SJCRH30 (cell line): Measurements from ENCODE around the gene DSCAM. TPM values are rescaled to one million over a fixed set of nuclear protein-coding genes. Genes with fewer than 3 reads are reported as not detected.

ENCODE experiments used
- DNase-seq, 2 experiments: peaks; one replicate each; pipeline ENCODE4 v3.0.0-alpha.2; 2015 to 2020
- H3K27ac ChIP-seq: fragments of 250-450 bp; sonication (Bioruptor Pico); 2 replicates; pipeline ENCODE4 v1.5.1; 2020; ENCODE audit warnings: mild to moderate bottlenecking, moderate library complexity
- H3K27me3 ChIP-seq: fragments of 250-450 bp; sonication (Bioruptor Pico); 2 replicates; pipeline ENCODE4 v1.5.1; 2020; ENCODE audit warnings: mild to moderate bottlenecking, moderate library complexity
- H3K36me3 ChIP-seq: fragments of 250-450 bp; sonication (Bioruptor Pico); 2 replicates; pipeline ENCODE4 v1.5.1; 2020; ENCODE audit warnings: mild to moderate bottlenecking, moderate library complexity
- H3K4me1 ChIP-seq: fragments of 250-450 bp; sonication (Bioruptor Pico); 2 replicates; pipeline ENCODE4 v1.5.1; 2020; ENCODE audit warnings: mild to moderate bottlenecking, moderate library complexity
- H3K4me3 ChIP-seq: fragments of 250-450 bp; sonication (Bioruptor Pico); 2 replicates; pipeline ENCODE4 v1.5.1; 2020; ENCODE audit warnings: mild to moderate bottlenecking, moderate library complexity
- H3K9me3 ChIP-seq: fragments of 250-450 bp; sonication (Bioruptor Pico); replicated peaks from 2 replicates; pipeline ENCODE4 v1.5.1; 2020; ENCODE audit warnings: mild to moderate bottlenecking, moderate library complexity
- total RNA-seq: library from RNA; depleted of rRNA; stranded (reverse); fragments of >200 nt; shearing (Covaris generic); gene quantifications from 2 replicates; pipeline ENCODE4 v1.2.3, GENCODE V29; 2014

DSCAM gene
- total RNA-seq, 1 experiment from 2014 or later, result 0.02 TPM

DNA sequence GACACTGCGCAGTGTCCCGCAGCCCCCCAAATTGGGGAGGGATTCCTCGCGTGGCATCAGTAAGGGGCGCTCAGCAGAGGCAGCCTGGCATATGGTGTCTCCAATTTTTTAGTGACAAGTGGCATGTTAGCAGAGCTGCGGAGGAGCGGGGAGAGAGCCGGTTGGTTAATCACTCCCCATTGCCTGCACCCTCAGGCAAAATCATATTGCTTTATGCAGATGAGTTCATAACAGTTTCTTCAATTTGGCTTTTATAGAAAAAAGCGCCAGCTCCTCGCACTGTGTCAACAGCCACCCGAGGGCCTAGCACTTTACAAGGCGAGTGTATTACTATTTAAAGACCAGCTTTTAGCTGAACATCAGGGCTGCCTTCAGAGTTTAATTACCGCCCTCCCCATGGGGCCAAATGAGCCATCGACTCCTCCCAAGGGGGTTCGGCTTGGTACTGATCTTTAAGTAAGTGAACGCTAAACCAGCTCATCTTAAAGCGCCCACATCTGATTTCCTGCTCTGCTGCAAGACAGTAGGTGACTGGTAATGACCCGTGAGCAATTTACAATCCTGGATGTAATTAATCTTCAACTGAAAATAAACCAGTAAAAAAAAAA lies 298.9 kb downstream of the DSCAM start:
- H3K27ac ChIP-seq, result no peak overlapping the region
- DNase-seq, result no peak
- H3K27me3 ChIP-seq, result no peaks in the 10 kb centered on the region
- no peaks in the 10 kb centered on the region for H3K36me3 ChIP-seq
- no peaks in the 10 kb centered on the region for H3K9me3 ChIP-seq
- H3K4me3 ChIP-seq, result no peak overlapping the region
- no peaks in the 10 kb centered on the region for H3K4me1 ChIP-seq

DNA sequence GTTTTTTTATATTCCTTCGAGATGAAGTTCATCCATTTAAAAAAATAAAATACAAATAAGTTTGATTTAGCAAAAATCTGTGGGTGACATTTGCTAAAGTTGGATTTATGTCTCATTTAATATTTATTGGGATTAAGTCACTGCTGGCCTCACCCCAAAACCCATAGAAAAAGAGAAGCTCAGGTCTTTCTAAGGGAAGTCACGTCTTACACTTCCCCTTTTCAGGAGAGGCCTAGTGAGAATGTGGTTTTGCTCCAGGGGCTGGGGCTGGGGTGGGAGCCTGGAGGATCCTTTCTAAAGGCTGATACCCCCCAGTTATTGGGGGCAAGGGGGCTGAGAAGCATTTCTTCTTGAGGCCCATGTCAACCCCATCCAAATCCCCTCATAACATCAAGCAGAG lies 300.3 kb downstream of the DSCAM start:
- no peaks in the 10 kb centered on the region for H3K27me3 ChIP-seq
- no peaks in the 10 kb centered on the region for H3K9me3 ChIP-seq
- H3K27ac ChIP-seq, result no peak overlapping the region
- H3K4me1 ChIP-seq, result no peaks in the 10 kb centered on the region
- H3K4me3 ChIP-seq, result no peak overlapping the region
- no peak for DNase-seq
- H3K36me3 ChIP-seq, result no peaks in the 10 kb centered on the region

DNA sequence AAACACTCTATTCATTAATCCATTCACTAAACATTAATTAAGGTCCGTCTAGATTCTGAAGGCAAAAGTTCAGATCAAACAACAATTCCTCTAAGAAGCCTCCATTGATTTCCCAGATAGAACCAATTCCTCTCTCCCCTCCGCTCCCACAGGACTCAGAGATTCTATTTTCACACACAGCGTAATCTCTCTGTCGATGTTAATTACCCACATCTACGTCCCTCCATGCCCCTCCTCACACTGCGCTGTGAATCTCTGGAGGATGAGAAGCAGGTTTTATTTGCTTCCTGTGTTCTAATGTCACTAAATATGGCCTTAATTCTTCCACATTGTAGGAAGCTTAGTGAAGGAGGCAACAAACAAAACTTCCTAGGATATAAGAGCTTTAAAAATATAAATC lies 306.7 kb downstream of the DSCAM start:
- no peaks in the 10 kb centered on the region for H3K9me3 ChIP-seq
- no peak overlapping the region for H3K4me3 ChIP-seq
- no peak for DNase-seq
- no peaks in the 10 kb centered on the region for H3K4me1 ChIP-seq
- no peak overlapping the region for H3K27ac ChIP-seq
- H3K36me3 ChIP-seq, result no peaks in the 10 kb centered on the region
- no peaks in the 10 kb centered on the region for H3K27me3 ChIP-seq

DNA sequence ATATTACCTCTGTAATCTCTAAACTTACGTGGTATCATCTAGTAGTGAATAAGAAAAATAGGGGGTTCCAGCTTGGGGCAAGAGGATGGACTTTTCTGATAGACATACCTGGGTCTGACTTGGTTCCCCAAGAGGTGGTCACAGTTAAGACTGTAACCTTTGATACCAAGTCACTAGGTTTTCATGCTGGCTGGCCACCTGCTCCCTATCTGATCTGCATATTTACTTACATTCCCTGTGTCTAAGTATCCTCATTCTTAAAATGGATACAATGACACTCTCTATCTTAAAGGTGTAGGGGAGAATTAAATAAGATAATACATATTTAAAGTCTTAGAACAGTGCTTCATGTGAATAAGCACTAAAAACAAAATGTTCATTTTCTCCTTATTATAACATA lies 312.1 kb downstream of the DSCAM start:
- no peaks in the 10 kb centered on the region for H3K9me3 ChIP-seq
- no peak overlapping the region for H3K4me3 ChIP-seq
- DNase-seq, result no peak
- H3K27ac ChIP-seq, result no peak overlapping the region
- no peaks in the 10 kb centered on the region for H3K27me3 ChIP-seq
- no peaks in the 10 kb centered on the region for H3K36me3 ChIP-seq
- H3K4me1 ChIP-seq, result no peaks in the 10 kb centered on the region

DNA sequence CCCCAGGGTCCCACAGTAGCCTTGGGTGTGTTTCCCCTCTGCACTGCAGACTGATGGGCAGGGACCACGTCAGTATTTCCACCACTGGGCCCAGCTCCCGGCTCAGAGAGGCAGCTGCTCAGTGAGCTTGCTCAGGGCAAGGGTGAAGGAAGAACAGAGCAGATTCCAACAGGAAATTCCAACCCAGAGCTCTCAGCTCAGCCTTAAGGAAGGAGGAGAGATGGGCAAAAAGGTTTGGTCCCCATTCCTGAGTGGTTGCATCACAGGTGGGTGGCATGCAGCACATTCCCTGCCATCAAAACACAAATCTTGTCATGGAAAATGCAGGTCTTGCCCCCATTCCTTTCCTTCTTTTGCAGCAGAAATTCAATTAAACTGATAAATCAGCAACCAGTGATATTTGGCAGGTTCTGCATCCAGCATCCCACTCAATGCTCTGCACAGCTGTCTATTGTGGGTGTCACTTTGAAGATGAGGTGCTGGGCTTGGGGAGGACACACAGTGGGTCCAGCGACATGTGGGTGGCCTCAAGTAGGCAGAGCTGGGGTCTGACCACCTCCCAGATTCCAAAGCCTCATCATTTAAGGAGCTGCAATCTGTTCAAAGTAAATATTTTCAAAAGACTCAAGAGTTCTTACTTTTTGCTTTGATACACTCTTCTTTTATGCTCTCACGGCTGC lies 315.4 kb downstream of the DSCAM start:
- H3K36me3 ChIP-seq, result no peaks in the 10 kb centered on the region
- H3K27ac ChIP-seq, result no peak overlapping the region
- DNase-seq, result no peak
- H3K9me3 ChIP-seq, result no peaks in the 10 kb centered on the region
- no peaks in the 10 kb centered on the region for H3K27me3 ChIP-seq
- H3K4me1 ChIP-seq, result no peaks in the 10 kb centered on the region
- no peak overlapping the region for H3K4me3 ChIP-seq

DNA sequence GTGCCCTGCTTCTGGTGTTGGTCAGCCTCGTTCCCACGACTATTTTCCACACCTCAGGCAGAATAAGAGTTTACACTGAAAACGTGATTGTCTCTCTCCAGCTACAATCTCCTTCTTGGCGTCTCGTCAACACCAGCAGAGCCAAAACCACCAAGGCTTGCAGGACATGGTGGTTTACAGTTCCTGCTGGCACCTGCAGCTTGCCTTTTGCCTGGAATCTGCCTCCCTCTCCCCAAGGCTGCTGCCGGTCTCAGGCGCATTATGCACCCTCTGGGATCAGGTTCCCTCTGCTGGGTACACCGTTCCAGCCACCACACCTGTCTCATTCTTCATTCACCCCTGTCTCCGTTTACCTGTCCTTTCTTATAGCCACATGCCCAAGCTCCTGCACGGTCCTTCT lies 315.9 kb downstream of the DSCAM start:
- DNase-seq, result no peak
- Histone ChIP-seq H3K27me3 (no peaks in the 10 kb centered on the region), H3K4me3 (no peak overlapping the region), H3K36me3 (no peaks in the 10 kb centered on the region), H3K27ac (no peak overlapping the region), H3K4me1 (no peaks in the 10 kb centered on the region), H3K9me3 (no peaks in the 10 kb centered on the region)

DNA sequence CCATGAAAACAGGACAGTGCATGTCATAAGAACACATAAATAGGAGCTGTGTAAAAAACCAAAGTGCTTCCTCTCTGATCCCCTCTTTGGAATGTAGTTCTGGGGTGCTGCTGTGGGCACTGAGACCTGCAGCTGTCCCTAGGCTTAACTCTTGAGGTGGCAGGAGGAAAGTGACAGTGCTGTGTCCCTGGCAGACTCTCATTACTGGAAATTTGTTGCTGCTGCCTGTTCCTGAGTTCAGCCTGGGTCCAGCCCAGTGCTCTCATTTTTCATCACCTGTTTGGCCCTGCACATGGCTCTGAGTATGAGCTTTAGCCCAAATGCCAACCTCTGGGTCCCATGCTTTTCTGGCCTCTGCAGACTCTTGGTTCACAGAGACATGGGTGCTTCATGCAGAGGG lies 329.3 kb downstream of the DSCAM start:
- no peak overlapping the region for H3K27ac ChIP-seq

DNA sequence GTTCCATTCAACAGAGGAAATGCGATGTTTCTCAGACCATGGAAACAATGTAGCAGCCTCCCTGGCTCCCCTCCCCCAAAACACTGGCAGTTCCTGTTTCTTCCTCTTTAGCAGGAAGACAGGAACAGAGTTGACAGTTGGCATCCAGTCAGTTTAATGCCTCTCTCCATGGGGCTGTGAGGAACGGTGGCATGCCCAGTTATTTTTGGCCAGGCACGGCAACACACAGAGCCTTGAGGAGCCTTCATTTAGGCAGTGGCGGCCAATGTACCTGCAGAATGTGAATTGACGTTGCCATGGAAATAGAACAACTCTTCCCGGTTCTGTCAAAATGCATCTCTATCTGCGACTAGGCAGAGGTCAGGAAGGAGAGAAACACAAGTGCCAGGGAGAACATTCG lies 330.6 kb downstream of the DSCAM start:
- Histone ChIP-seq H3K27ac (no peak overlapping the region), H3K4me3 (no peak overlapping the region), H3K9me3 (no peaks in the 10 kb centered on the region), H3K4me1 (no peaks in the 10 kb centered on the region), H3K36me3 (no peaks in the 10 kb centered on the region), H3K27me3 (no peaks in the 10 kb centered on the region)
- no peak for DNase-seq

More for the DNA sequence above, 329.3 kb downstream of the DSCAM start:
- Histone ChIP-seq H3K9me3 (no peaks in the 10 kb centered on the region), H3K36me3 (no peaks in the 10 kb centered on the region), H3K4me3 (no peak overlapping the region), H3K4me1 (no peaks in the 10 kb centered on the region), H3K27me3 (0 out of 2 replicates have a peak, but pooled peaks cover 3% of the 10 kb centered on the region)
- DNase-seq, result no peak

DNA sequence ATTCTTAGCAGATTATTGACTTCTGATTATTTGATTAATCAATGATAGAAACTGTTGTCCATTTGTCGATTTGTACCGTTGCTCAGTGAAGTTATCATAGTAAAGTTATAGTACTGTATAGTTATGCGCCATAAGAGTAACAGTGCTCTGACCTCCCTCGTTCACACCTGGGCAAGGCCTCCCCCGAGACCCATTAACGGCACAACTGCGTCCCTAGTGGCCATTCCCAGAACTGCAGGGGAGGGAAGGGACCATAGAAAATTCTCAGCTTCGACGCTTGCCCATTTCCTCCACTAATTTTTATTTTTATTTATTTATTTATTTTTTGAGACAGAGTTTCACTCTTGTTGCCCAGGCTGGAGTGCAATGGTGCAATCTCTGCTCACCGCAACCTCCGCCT lies 334.4 kb downstream of the DSCAM start:
- H3K27me3 ChIP-seq, result no peaks in the 10 kb centered on the region
- no peaks in the 10 kb centered on the region for H3K9me3 ChIP-seq
- peak; percentile 15 to 61 for DNase-seq
- no peak overlapping the region for H3K4me3 ChIP-seq
- H3K36me3 ChIP-seq, result no peaks in the 10 kb centered on the region
- no peak overlapping the region for H3K27ac ChIP-seq
- no peaks in the 10 kb centered on the region for H3K4me1 ChIP-seq

DNA sequence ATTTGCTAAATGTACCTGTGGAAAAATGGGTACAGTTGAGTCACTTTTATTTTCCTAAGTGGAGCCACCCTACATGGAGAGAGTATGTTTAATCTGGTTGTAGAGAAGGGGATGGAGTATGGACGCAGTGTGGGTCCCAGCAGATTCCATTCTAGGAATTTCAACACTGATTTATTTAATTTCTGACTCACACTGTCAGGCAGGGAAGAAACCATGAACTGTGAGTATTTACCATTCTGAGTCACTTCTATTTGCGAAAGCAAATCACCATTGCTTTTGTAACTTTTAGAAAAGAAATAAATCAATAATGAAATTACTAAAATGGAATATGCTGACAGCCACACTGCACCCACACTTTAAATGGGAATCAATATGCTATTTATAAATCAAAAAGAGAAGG lies 339.0 kb downstream of the DSCAM start:
- Histone ChIP-seq H3K4me3 (no peak overlapping the region), H3K36me3 (no peaks in the 10 kb centered on the region), H3K4me1 (no peaks in the 10 kb centered on the region), H3K9me3 (no peaks in the 10 kb centered on the region), H3K27ac (no peak overlapping the region), H3K27me3 (no peaks in the 10 kb centered on the region)
- DNase-seq, result no peak

DNA sequence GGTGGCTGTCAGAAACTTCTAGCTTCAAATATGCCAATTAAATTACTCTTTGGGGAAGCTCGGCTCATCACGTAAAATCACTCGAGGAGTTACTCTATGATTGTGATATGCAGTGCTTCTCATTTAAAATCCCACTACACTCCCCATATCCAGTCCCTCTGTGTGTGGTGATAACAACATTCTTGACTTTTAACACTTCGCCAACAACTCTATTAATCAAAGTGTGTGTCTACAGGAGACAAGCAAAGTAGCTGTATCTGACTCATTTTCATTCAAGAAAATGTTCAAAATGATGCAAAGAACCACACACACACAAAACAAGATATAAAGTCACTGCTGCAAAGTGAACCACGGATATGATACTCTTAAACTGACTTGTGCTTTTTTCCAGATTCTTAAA lies 341.3 kb downstream of the DSCAM start:
- Histone ChIP-seq H3K36me3 (no peaks in the 10 kb centered on the region), H3K4me3 (no peak overlapping the region), H3K9me3 (no peaks in the 10 kb centered on the region), H3K27me3 (no peaks in the 10 kb centered on the region), H3K27ac (no peak overlapping the region), H3K4me1 (no peaks in the 10 kb centered on the region)
- DNase-seq, result no peak

DNA sequence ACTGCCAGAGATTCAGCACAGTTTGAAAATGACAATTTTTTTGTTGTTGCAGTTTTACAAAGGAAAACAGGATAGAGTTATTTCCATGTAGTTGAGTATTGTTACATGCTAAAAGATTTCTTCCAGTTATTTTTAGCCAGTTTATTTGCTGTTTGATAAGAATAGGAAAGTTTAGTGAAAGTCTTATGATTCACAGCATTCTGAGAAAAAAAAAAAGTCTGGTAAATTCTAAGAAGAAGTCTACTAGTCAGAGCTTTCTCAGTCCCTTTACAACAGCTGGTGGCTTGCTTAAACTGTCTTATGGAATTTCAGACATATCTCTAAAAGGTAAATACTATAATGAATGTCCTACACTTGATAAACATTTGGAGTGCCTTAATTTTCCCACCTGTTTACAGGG lies 341.7 kb downstream of the DSCAM start:
- no peaks in the 10 kb centered on the region for H3K27me3 ChIP-seq
- no peaks in the 10 kb centered on the region for H3K36me3 ChIP-seq
- no peaks in the 10 kb centered on the region for H3K4me1 ChIP-seq
- no peak overlapping the region for H3K4me3 ChIP-seq
- no peaks in the 10 kb centered on the region for H3K9me3 ChIP-seq
- H3K27ac ChIP-seq, result no peak overlapping the region
- DNase-seq, result no peak

DNA sequence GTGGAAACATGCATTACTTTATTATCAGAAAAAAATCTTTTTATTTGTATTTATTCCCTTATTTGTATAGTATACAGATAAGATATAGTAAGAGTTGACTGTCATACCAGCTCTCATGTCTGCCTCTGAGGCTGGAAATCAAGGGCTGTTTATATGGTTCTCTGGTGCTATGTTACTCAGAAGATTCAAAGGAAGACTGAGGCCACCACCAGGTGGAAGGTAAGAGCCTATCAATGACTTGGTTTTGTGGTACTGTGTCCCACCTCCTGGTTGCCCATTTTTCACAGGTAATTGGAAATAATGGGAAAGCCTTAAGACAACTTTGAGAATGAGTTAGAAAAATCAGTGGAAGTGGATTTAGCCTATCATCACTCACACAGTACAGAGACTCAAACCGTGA lies 342.1 kb downstream of the DSCAM start:
- Histone ChIP-seq H3K36me3 (no peaks in the 10 kb centered on the region), H3K27ac (no peak overlapping the region), H3K4me1 (no peaks in the 10 kb centered on the region), H3K4me3 (no peak overlapping the region), H3K9me3 (no peaks in the 10 kb centered on the region), H3K27me3 (no peaks in the 10 kb centered on the region)
- DNase-seq, result no peak

DNA sequence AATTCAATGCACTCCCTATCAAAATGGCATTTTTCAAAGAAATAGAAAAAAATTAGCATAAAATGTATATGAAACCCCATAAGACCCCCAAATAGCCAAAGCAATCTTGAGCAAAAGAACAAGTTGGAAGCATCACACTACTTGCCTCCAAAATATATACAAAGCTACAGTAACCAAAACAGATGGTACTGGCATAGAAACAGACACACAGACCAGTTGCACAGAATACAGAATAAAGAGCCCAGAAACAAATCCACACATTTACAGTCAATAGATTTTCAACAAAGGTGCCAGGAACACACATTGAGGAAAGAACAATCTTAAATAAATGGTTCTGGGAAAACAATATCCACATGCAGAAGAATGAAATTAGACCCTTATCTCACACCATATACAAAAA lies 350.8 kb downstream of the DSCAM start:
- H3K9me3 ChIP-seq, result no peaks in the 10 kb centered on the region
- H3K27me3 ChIP-seq, result no peaks in the 10 kb centered on the region; the same call in 1 of the 2 replicates
- H3K4me3 ChIP-seq, result no peak overlapping the region
- H3K36me3 ChIP-seq, result no peaks in the 10 kb centered on the region
- H3K27ac ChIP-seq, result no peak overlapping the region
- no peak for DNase-seq
- no peaks in the 10 kb centered on the region for H3K4me1 ChIP-seq

DNA sequence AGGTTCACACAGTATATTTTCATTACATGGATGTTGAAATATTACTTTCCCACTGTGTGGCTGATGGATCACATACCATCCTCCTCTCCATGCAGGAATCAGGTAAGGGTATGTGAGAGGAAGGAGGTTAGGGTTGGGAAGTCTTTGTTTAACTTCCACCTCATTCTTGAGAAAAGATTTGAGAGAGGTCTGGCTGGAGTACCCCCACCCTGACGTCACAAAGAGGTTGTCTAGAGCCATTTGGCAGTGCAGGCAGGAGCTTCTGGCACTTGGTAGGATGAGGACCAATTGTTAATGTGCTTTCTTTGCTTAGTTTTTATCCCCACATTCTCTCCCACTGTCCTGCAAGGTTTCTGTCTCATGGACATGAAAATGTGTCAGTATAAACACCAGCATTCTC lies 356.6 kb downstream of the DSCAM start:
- Histone ChIP-seq H3K27me3 (no peaks in the 10 kb centered on the region), H3K9me3 (no peaks in the 10 kb centered on the region), H3K4me3 (no peak overlapping the region), H3K27ac (no peak overlapping the region), H3K36me3 (no peaks in the 10 kb centered on the region), H3K4me1 (no peaks in the 10 kb centered on the region)
- no peak for DNase-seq

DNA sequence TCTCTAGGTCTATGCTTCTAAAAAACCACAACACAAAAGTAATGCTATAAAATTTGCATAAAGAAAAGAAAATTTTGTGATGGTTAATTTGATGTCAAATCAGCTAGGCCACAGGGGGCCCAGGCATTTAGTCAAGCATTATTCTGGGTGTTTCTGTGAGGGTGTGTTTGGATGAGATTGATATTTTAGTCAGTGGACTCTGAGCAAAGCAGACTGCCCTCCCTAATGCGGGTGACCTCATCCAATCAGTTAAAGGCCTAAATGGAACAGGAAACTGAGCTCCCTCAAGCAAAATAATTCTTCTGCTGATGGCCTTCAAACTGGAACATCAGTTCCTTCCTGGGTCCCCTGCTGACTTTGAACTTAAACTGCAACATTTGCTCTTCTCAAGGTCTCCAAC lies 358.0 kb downstream of the DSCAM start:
- no peaks in the 10 kb centered on the region for H3K4me1 ChIP-seq
- no peak for DNase-seq
- no peaks in the 10 kb centered on the region; the same call in 1 of the 2 replicates for H3K9me3 ChIP-seq
- H3K36me3 ChIP-seq, result no peaks in the 10 kb centered on the region
- no peaks in the 10 kb centered on the region for H3K27me3 ChIP-seq
- H3K27ac ChIP-seq, result no peak overlapping the region
- no peak overlapping the region for H3K4me3 ChIP-seq
